K562 (cell line): ENCODE results near the gene CSNK1G2. TPM values are rescaled to one million over a fixed set of nuclear protein-coding genes. Genes with fewer than 3 reads are reported as not detected.
A peak's percentile ranks its signal among the peaks of the same experiment; 100 is the strongest.

Experiments
- CTCFL ChIP-seq: IDR thresholded peaks from 2 replicates; pipeline ENCODE4 v1.6.1; 2011; ENCODE audit warnings: borderline replicate concordance, low read depth, mild to moderate bottlenecking, moderate library complexity, low read length; ENCODE audit not compliant: insufficient read depth, poor library complexity, severe bottlenecking
- FOXJ3 ChIP-seq: sonication (generic); formaldehyde crosslinking; IDR thresholded peaks from 2 replicates; pipeline ENCODE4 v1.4.0; 2020; ENCODE audit warnings: mild to moderate bottlenecking, missing genetic modification reagents
- GABPA ChIP-seq: fragments of 200-800 bp; sonication (Bioruptor generic); conservative IDR thresholded peaks from 2 replicates; pipeline ENCODE4 v1.6.1; 2016; ENCODE audit warnings: low read depth, missing genetic modification characterization, missing compliant biosample characterization
- MAFG ChIP-seq: fragments of 450-650 bp; conservative IDR thresholded peaks from 2 replicates; pipeline ENCODE4 v1.6.1; 2016; ENCODE audit warnings: missing genetic modification characterization, missing compliant biosample characterization
- MED1 ChIP-seq: sonication (generic); formaldehyde crosslinking; IDR thresholded peaks from 2 replicates; pipeline ENCODE4 v1.8.1; 2023; ENCODE audit warnings: missing genetic modification reagents, borderline replicate concordance
- MEF2A ChIP-seq: IDR thresholded peaks from 2 replicates; pipeline ENCODE4 v1.6.1; 2011; ENCODE audit warnings: low read depth, mild to moderate bottlenecking, low read length, moderate library complexity; ENCODE audit not compliant: control insufficient read depth
- MYNN ChIP-seq, 2 experiments: sonication (generic); formaldehyde crosslinking in 1 of 2; IDR thresholded peaks; 2 replicates each; pipeline versions ENCODE4 v1.5.0 to v1.6.1; 2016 to 2020; ENCODE audit warnings: antibody characterized with exemption in 1 of 2, missing genetic modification reagents in 1 of 2
- PHTF2 ChIP-seq: fragments of 250-450 bp; sonication (Bioruptor Pico); IDR thresholded peaks from 2 replicates; pipeline ENCODE4 v1.5.0; 2021; ENCODE audit warnings: mild to moderate bottlenecking
- POLR2B ChIP-seq: fragments of 450-650 bp; IDR thresholded peaks from 2 replicates; pipeline ENCODE4 v1.6.1; 2018; ENCODE audit warnings: low read depth; ENCODE audit not compliant: partially characterized antibody
- PREB ChIP-seq: sonication (generic); formaldehyde crosslinking; IDR thresholded peaks from 2 replicates; pipeline ENCODE4 v1.8.1; 2023; ENCODE audit warnings: mild to moderate bottlenecking, missing genetic modification reagents
- PYGO2 ChIP-seq: fragments of 450-650 bp; IDR thresholded peaks from 2 replicates; pipeline ENCODE4 v1.6.1; 2016; ENCODE audit warnings: mild to moderate bottlenecking, missing genetic modification characterization, moderate library complexity, missing compliant biosample characterization
- SIX5 ChIP-seq, 2 experiments: IDR thresholded peaks; 2 replicates each; pipeline ENCODE4 v1.6.1; 2011; ENCODE audit warnings: low read length in 2 of 2, borderline replicate concordance in 1 of 2, low read depth in 1 of 2, mild to moderate bottlenecking in 1 of 2, moderate library complexity in 1 of 2; ENCODE audit not compliant: insufficient read depth in 1 of 2
- SRSF3 ChIP-seq: fragments of 200-400 bp; formaldehyde crosslinking; IDR thresholded peaks from 2 replicates; pipeline ENCODE4 v1.6.1; 2016; ENCODE audit warnings: mild to moderate bottlenecking, low read length, moderate library complexity; ENCODE audit not compliant: insufficient read depth
- ZBTB17 ChIP-seq: fragments of 450-650 bp; formaldehyde crosslinking; IDR thresholded peaks from 2 replicates; pipeline ENCODE4 v1.4.0; 2020; ENCODE audit warnings: mild to moderate bottlenecking
- polyA plus RNA-seq, 8 experiments: library from polyadenylated mRNA; depleted of rRNA in 4 of 8; stranded (reverse) in 5 of 8; unstranded in 3 of 8; fragments of >200 nt; fragmentation: Nextera tagmentation in 2 of 8; fragmentation: Illumina TruSeq in 1 of 8; extraction: Ambion mirVana in 2 of 8; extraction: Trizol in 1 of 8; gene quantifications; 2 replicates each; pipeline versions ENCODE4 v1.2.1 to v1.2.3, GENCODE V29; 2011 to 2014; ENCODE audit warnings: inconsistent platforms in 1 of 8, missing spikeins in 1 of 8
- total RNA-seq, 7 experiments: library from RNA; depleted of rRNA in 6 of 7; stranded (reverse); fragments of >200 nt in 6 of 7; fragmentation: Illumina TruSeq in 2 of 7; extraction: Trizol in 2 of 7; gene quantifications; 2 replicates each; pipeline versions ENCODE4 v1.2.1 to v1.2.3, GENCODE V29; 2011 to 2021; ENCODE audit warnings: low replicate concordance in 1 of 7
- TF ChIP-seq, protein P1 (sequence below), 2 experiments: fragments of 450-650 bp in 1 of 2; sonication (generic) in 1 of 2; formaldehyde crosslinking; conservative IDR thresholded peaks; 2 replicates each; pipeline versions ENCODE4 v1.4.0 to v1.8.1; 2020 to 2022; ENCODE audit warnings: mild to moderate bottlenecking in 1 of 2, missing genetic modification reagents in 1 of 2
- TF ChIP-seq, protein P2 (sequence below): fragments of 250-450 bp; sonication (Bioruptor Pico); IDR thresholded peaks from 2 replicates; pipeline ENCODE4 v1.4.0; 2020; ENCODE audit warnings: mild to moderate bottlenecking, moderate library complexity
- TF ChIP-seq, protein P3 (sequence below), 2 experiments: IDR thresholded peaks; 2 replicates each; pipeline ENCODE4 v1.6.1; 2011; ENCODE audit warnings: borderline replicate concordance in 1 of 2, control low read depth in 1 of 2, low read depth in 1 of 2, low read length in 1 of 2, mild to moderate bottlenecking in 1 of 2, mixed read lengths in 1 of 2, moderate library complexity in 1 of 2; ENCODE audit not compliant: insufficient read depth in 1 of 2, insufficient read length in 1 of 2, poor library complexity in 1 of 2, severe bottlenecking in 1 of 2; ENCODE audit errors: extremely low read depth in 1 of 2

CSNK1G2 gene
- total and polyA plus RNA-seq, 9 of the 15 experiments (the other 6 are each of a cell fraction or from before 2014, with no cell fraction given), result 0.48 to 119 (median 49.5) TPM

GRCh38 chr19:1905110-1905862 lies 35.7 kb upstream of the CSNK1G2 start, which contains the start of the genes ADAT3 and SCAMP4 (continued):
- TF ChIP-seq GABPA (tag) (peak; percentile 93), PHTF2 (CRISPR knock-in tag) (no peak), ZBTB17 (CRISPR knock-in tag) (no peak), PYGO2 (tag) (no peak), MAFG (tag) (no peak), PREB (CRISPR knock-in tag) (no peak), MEF2A (no peak), POLR2B (peak; percentile 63), SRSF3 (no peak), SIX5 (IDR thresholded peaks at IDR 0.05; ENCODE audit: borderline replicate concordance in 1 of 2, insufficient read depth in 1 of 2, low read depth in 1 of 2, low read length in 2 of 2) (peak; percentile 85 to 89), MED1 (CRISPR knock-in tag) (no peak), CTCFL (no peak), FOXJ3 (CRISPR knock-in tag) (no peak), MYNN (IDR thresholded peaks at IDR 0.05) (no peak), MYNN (CRISPR knock-in tag; IDR thresholded peaks at IDR 0.05) (no peak)
- TF ChIP-seq, protein P1, sequence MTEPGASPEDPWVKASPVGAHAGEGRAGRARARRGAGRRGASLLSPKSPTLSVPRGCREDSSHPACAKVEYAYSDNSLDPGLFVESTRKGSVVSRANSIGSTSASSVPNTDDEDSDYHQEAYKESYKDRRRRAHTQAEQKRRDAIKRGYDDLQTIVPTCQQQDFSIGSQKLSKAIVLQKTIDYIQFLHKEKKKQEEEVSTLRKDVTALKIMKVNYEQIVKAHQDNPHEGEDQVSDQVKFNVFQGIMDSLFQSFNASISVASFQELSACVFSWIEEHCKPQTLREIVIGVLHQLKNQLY (CRISPR knock-in tag; conservative IDR thresholded peaks at IDR 0.05), result no peak
- TF ChIP-seq, protein P2, sequence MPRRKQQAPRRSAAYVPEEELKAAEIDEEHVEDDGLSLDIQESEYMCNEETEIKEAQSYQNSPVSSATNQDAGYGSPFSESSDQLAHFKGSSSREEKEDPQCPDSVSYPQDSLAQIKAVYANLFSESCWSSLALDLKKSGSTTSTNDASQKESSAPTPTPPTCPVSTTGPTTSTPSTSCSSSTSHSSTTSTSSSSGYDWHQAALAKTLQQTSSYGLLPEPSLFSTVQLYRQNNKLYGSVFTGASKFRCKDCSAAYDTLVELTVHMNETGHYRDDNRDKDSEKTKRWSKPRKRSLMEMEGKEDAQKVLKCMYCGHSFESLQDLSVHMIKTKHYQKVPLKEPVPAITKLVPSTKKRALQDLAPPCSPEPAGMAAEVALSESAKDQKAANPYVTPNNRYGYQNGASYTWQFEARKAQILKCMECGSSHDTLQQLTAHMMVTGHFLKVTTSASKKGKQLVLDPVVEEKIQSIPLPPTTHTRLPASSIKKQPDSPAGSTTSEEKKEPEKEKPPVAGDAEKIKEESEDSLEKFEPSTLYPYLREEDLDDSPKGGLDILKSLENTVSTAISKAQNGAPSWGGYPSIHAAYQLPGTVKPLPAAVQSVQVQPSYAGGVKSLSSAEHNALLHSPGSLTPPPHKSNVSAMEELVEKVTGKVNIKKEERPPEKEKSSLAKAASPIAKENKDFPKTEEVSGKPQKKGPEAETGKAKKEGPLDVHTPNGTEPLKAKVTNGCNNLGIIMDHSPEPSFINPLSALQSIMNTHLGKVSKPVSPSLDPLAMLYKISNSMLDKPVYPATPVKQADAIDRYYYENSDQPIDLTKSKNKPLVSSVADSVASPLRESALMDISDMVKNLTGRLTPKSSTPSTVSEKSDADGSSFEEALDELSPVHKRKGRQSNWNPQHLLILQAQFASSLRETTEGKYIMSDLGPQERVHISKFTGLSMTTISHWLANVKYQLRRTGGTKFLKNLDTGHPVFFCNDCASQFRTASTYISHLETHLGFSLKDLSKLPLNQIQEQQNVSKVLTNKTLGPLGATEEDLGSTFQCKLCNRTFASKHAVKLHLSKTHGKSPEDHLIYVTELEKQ (CRISPR knock-in tag), result no peak
- TF ChIP-seq, protein P3, sequence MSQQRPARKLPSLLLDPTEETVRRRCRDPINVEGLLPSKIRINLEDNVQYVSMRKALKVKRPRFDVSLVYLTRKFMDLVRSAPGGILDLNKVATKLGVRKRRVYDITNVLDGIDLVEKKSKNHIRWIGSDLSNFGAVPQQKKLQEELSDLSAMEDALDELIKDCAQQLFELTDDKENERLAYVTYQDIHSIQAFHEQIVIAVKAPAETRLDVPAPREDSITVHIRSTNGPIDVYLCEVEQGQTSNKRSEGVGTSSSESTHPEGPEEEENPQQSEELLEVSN (IDR thresholded peaks at IDR 0.05; ENCODE audit: borderline replicate concordance in 1 of 2, extremely low read depth in 1 of 2, insufficient read depth in 1 of 2, insufficient read length in 1 of 2, low read depth in 1 of 2, low read length in 1 of 2, poor library complexity in 1 of 2, severe bottlenecking in 1 of 2), result peak; percentile 43 to 55
